Endodermal cell (in vitro differentiated cells): Measurements from ENCODE around the gene VASP. TPM values are rescaled to one million over a fixed set of nuclear protein-coding genes. Genes with fewer than 3 reads are reported as not detected.

Experiments
- DNase-seq: peaks from one replicate; pipeline ENCODE4 v3.0.0-alpha.2; 2017
- H3K27ac ChIP-seq: 2 replicates; pipeline ENCODE4 v1.5.1; 2013; ENCODE audit warnings: mild to moderate bottlenecking, low read depth, low read length, moderate library complexity
- H3K27me3 ChIP-seq: 2 replicates; pipeline ENCODE4 v1.6.1; 2013; ENCODE audit warnings: mild to moderate bottlenecking, low read length, moderate library complexity; ENCODE audit not compliant: insufficient read depth, control insufficient read depth, poor library complexity, severe bottlenecking
- H3K36me3 ChIP-seq: 2 replicates; pipeline ENCODE4 v1.7.0; 2013; ENCODE audit warnings: mild to moderate bottlenecking, low read length, moderate library complexity; ENCODE audit not compliant: control insufficient read depth, insufficient read depth
- H3K4me1 ChIP-seq: one replicate; pipeline ENCODE4 v1.7.0; 2013; ENCODE audit warnings: low read length; ENCODE audit not compliant: control insufficient read depth, insufficient read depth
- H3K4me3 ChIP-seq: 2 replicates; pipeline ENCODE4 v1.5.1; 2013; ENCODE audit warnings: mild to moderate bottlenecking, low read length, moderate library complexity
- H3K9ac ChIP-seq: 2 replicates; pipeline ENCODE4 v1.6.1; 2013; ENCODE audit warnings: mild to moderate bottlenecking, low read length, moderate library complexity; ENCODE audit not compliant: poor library complexity, severe bottlenecking; ENCODE audit errors: extremely low read depth
- H3K9me3 ChIP-seq: 2 replicates; pipeline ENCODE4 v1.6.1; 2013; ENCODE audit warnings: mild to moderate bottlenecking, low read length, moderate library complexity; ENCODE audit not compliant: control insufficient read depth
- H3K27ac Mint-ChIP-seq: 2 replicates; pipeline ENCODE4 v1.8.0; 2020; ENCODE audit warnings: mixed read lengths
- H3K27me3 Mint-ChIP-seq: 2 replicates; pipeline ENCODE4 v1.8.0; 2021; ENCODE audit warnings: mild to moderate bottlenecking, mixed read lengths; ENCODE audit not compliant: insufficient read depth
- H3K36me3 Mint-ChIP-seq: 2 replicates; pipeline ENCODE4 v1.8.0; 2020; ENCODE audit warnings: low read depth, mixed read lengths
- H3K4me1 Mint-ChIP-seq: 2 replicates; pipeline ENCODE4 v1.8.0; 2020; ENCODE audit warnings: mixed read lengths
- H3K4me3 Mint-ChIP-seq: 2 replicates; pipeline ENCODE4 v1.8.0; 2020; ENCODE audit warnings: mild to moderate bottlenecking, moderate library complexity, mixed read lengths
- H3K9me3 Mint-ChIP-seq: 2 replicates; pipeline ENCODE4 v1.8.0; 2020; ENCODE audit warnings: mild to moderate bottlenecking, mixed read lengths
- WGBS, 2 experiments: methylation state at CpG; one replicate each; pipeline versions ENCODE4 v1.1.5 to v1.1.7; 2013; ENCODE audit warnings: missing lambda C conversion rate in 2 of 2, mixed read lengths in 1 of 2; ENCODE audit not compliant: insufficient coverage in 1 of 2, insufficient read length in 1 of 2; 5-methylcytosine and 5-hydroxymethylcytosine counted together
- total RNA-seq, 2 donors: library from RNA; stranded (reverse); fragmentation: NEBNext Ultra II Directional in 1 of 2; extraction: Animal tissue kit (Norgen Biotek cat#: 25700) in 1 of 2; gene quantifications; 2 replicates in 1 of 2; 3 replicates in 1 of 2; pipeline ENCODE4 v1.2.1, GENCODE V29; 2021
- TF ChIP-seq, protein P1 (sequence below): fragments of 200-600 bp; sonication (generic); conservative IDR thresholded peaks from 2 replicates; pipeline ENCODE4 v1.5.0; 2021; ENCODE audit warnings: antibody characterized with exemption, mild to moderate bottlenecking

Gene VASP
- total RNA-seq, 2 donors from 2014 or later = 134 to 144 TPM

DNA sequence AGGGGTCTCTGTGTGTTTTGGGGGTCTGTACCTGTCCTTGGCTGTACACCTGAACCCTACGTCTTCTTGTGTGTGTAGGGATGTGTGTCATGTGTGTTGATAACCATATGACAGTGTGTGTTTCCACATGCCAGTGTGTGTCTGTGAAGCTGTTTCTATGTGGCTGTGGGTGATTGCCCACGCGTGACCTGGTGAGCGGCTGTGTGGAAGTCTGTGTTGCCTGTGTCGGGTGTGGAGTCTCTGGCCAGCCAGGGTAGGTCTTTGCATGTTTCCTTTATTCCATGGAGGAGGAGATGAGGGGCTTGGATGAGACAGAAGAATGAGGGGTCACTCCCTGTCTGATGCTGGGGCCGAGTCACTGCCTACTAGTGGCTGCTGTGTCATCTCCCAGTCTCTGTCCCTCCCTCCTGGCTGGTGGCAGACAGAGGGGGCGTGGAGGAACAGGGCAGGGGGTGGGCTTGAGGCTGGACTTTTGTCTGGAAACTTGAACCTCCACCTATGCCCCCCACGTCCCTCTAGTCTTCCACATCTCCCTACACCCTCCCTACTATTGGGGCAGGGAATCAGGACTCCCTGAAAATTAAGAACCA, 42.3 kb upstream of the VASP start:
- H3K9me3 ChIP-seq = no peaks in the 10 kb centered on the region
- H3K27ac Mint-ChIP-seq = peak overlapping the region; percentile 64
- TF ChIP-seq, protein P1, sequence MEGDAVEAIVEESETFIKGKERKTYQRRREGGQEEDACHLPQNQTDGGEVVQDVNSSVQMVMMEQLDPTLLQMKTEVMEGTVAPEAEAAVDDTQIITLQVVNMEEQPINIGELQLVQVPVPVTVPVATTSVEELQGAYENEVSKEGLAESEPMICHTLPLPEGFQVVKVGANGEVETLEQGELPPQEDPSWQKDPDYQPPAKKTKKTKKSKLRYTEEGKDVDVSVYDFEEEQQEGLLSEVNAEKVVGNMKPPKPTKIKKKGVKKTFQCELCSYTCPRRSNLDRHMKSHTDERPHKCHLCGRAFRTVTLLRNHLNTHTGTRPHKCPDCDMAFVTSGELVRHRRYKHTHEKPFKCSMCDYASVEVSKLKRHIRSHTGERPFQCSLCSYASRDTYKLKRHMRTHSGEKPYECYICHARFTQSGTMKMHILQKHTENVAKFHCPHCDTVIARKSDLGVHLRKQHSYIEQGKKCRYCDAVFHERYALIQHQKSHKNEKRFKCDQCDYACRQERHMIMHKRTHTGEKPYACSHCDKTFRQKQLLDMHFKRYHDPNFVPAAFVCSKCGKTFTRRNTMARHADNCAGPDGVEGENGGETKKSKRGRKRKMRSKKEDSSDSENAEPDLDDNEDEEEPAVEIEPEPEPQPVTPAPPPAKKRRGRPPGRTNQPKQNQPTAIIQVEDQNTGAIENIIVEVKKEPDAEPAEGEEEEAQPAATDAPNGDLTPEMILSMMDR = peak; percentile 33
- H3K4me1 Mint-ChIP-seq = no peaks in the 10 kb centered on the region
- peaks cover 2% of the 10 kb centered on the region for H3K27me3 Mint-ChIP-seq
- WGBS, 2 experiments = 67 to 78% methylated on average over 7 of the region's 8 CpGs
- H3K27ac ChIP-seq = no peak overlapping the region
- H3K4me1 ChIP-seq = no peaks in the 10 kb centered on the region
- peak; percentile 80 for DNase-seq
- H3K9me3 Mint-ChIP-seq = no peaks in the 10 kb centered on the region
- no peak overlapping the region for H3K9ac ChIP-seq
- H3K4me3 Mint-ChIP-seq = no peak overlapping the region
- H3K27me3 ChIP-seq = no peaks in the 10 kb centered on the region
- no peak overlapping the region for H3K4me3 ChIP-seq
- no peaks in the 10 kb centered on the region for H3K36me3 Mint-ChIP-seq
- no peaks in the 10 kb centered on the region for H3K36me3 ChIP-seq

DNA sequence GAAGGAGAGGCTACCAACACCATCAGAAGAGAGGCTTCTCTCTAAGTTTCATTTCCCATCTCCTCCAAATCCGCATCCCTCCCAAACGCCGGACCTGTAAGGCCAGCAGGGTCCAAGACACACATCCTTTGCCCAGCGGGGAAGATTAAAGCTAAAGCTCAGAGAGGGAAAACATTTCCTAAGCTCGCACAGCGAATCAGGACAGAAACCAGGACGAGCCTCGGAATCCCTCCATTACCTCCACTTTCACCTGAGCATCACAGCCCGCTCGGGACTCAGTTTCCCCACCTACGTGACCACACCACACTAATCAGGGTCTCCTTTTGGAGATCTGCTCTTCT, 40.2 kb upstream of the VASP start:
- no peaks in the 10 kb centered on the region for H3K4me1 ChIP-seq
- no peaks in the 10 kb centered on the region for H3K36me3 ChIP-seq
- no peak for DNase-seq
- peak overlapping the region; percentile 95 for H3K9ac ChIP-seq
- H3K27ac ChIP-seq = no peak overlapping the region
- H3K36me3 Mint-ChIP-seq = no peaks in the 10 kb centered on the region
- H3K27ac Mint-ChIP-seq = peak overlapping the region; percentile 92
- peaks cover under 1% of the 10 kb centered on the region for H3K4me1 Mint-ChIP-seq
- no peaks in the 10 kb centered on the region for H3K9me3 ChIP-seq
- TF ChIP-seq, protein P1 = no peak
- H3K4me3 Mint-ChIP-seq = peak overlapping the region; percentile 77
- no peaks in the 10 kb centered on the region for H3K9me3 Mint-ChIP-seq
- peak overlapping the region; percentile 92 for H3K4me3 ChIP-seq
- peaks cover 4% of the 10 kb centered on the region for H3K27me3 Mint-ChIP-seq
- WGBS, 2 experiments = 0 to 13% methylated on average over 2 to 11 of the region's 11 CpGs
- peaks cover 9% of the 10 kb centered on the region for H3K27me3 ChIP-seq

DNA sequence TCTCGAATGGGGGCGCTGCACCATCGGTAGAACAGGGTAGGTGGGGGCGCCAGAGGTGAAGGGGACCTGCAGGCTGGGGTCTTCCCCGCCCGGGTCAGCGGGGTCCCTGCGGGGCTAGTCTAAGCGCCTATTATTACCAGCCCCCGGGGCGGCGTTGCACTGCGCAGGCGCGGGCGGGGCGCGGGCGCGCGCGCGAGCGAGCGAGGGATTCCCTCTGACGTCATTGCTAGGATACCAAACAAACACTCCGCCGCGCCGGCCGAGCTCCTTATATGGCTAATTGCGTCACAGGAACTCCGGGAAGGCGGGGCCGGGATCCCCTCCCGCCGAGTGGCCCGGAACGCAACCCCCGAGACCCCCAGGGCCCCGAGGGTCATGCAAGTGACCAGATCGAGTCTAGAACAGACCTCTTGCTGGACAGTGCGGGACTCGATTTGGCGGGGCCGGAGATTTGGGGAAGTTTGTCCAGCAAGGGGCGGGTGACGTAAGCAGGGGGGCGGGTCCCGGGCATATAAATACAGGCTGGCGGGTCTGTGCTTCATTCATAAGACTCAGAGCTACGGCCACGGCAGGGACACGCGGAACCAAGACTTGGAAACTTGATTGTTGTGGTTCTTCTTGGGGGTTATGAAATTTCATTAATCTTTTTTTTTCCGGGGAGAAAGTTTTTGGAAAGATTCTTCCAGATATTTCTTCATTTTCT, 39.7 kb upstream of the VASP start, which contains the start of gene FOSB:
TSS of gene FOSB (plus strand) at position 541 of the 703 bp plus-strand sequence. CDS start 591 bp downstream, outside the sequence.
- Histone ChIP-seq H3K9me3 (no peaks in the 10 kb centered on the region), H3K9ac (peak within 1 kb of the TSS; percentile 95), H3K27ac (peak within 1 kb of the TSS; percentile 90), H3K4me1 (no peaks in the 10 kb centered on the region), H3K27me3 (peaks cover 13% of the 10 kb centered on the region), H3K4me3 (peak within 1 kb of the TSS; percentile 92), H3K36me3 (no peaks in the 10 kb centered on the region)
- H3K27me3 Mint-ChIP-seq = peaks cover 6% of the 10 kb centered on the region
- no peaks in the 10 kb centered on the region for H3K36me3 Mint-ChIP-seq
- 0% methylated on average over 25 to 56 of the region's 56 CpGs for WGBS, 2 experiments
- peak within 1 kb of the TSS; percentile 77 for H3K4me3 Mint-ChIP-seq
- peak; percentile 98 for DNase-seq
- TF ChIP-seq, protein P1 = peak; percentile 53
- H3K4me1 Mint-ChIP-seq = peaks cover 4% of the 10 kb centered on the region
- H3K27ac Mint-ChIP-seq = peak within 1 kb of the TSS; percentile 97
- H3K9me3 Mint-ChIP-seq = no peaks in the 10 kb centered on the region
